ENCODE measurements around the gene ADIPOQ.
"Not testable (repeated sequence)": the region's sequence is repeated elsewhere in the genome, so short reads cannot be mapped to it uniquely, and the experiment has no call there.

GRCh38 chr3:186873796-186874195 lies 31.3 kb downstream of the ADIPOQ start:
- TF ChIP-seq CTCF, POLR2A (IDR thresholded peaks at IDR 0.05): not testable (repeated sequence)
